Measurements from ENCODE around the gene HES4. TPM values are rescaled to one million over a fixed set of nuclear protein-coding genes. Genes with fewer than 3 reads are reported as not detected.

HES4 gene
- total RNA-seq, 1 donor from 2014 or later = 3.9 TPM

DNA sequence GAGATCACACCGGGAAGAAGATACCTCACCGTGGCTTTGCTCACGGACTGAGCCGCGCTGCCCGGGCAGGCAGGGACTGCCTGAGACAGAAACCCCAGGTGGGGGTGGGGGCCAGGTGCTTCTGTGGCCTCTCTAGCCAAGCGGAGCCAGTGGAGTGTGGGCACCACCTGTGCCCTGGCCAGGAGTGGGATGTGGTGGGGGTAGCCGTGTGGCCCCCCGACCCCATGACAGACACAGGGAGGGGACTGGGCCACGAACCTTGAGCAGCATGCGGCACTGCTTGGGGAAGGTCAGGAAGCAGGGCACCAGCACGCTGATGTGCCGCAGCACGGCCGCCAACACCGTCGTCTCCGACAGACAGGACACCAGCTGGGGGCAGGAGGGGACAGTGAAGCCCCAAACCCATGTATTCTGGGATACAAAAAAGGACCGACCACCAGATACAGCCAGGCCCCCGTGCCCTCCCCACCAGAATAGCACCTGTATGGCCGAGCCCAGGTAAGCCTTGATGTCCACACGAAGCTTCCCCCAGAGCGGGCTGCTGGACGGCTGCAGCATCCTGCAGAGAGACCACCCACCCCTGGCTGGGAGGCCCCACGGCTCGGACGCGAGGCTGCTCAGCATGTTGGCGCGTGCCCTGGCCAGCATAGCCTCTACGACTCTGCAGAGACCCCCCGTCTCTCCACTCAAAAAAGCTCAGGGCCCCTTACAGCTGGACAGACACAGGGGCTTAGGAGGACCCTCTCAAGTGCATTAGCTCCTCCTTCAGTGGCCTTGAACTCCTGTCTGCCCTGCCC lies 46.2 kb downstream of the HES4 start:
- DNase-seq (ENCODE audit: low spot score) (no peak), ATAC-seq (no peak)

DNA sequence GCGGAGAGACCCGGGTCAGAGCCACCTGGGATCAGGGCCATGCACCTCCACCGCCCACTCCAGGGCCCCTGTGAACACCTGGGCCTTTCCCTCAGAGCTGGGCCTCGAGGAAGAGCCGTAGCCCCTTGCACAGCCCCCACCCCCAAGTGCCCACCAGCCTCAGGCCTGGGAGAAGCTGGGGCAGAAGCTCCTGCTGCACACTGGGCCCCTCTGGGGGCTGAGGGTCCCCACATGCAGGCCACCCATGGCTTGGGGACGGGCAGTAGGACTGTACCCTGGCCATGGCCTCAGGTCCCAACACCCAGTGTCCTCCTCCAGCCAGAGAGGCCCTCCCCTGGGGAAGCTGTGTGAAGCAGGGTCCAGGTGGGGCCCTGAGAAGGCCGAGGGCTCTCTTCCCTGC lies 47.3 kb downstream of the HES4 start:
- DNase-seq (ENCODE audit: low spot score) (no peak), ATAC-seq (no peak)

DNA sequence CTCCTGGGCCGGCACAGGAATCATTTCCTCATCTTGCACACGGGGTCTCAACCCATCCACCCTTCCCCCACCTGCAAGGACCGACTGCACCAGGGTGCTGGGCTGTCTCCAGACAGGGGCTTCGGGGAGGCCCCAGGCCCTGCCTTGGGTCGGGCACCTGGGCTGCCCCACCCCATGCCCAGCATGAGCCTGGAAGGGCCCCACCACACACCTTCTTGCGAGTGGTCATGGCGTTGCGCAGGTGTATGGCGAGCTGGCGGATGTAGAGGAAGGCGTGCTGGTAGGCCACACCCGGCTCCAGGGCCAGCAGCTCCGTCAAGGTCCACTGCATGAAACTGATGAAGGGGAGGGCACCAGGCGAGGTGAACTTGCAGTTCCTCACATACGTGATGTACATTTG lies 47.7 kb downstream of the HES4 start:
- DNase-seq (ENCODE audit: low spot score) (no peak), ATAC-seq (no peak)

DNA sequence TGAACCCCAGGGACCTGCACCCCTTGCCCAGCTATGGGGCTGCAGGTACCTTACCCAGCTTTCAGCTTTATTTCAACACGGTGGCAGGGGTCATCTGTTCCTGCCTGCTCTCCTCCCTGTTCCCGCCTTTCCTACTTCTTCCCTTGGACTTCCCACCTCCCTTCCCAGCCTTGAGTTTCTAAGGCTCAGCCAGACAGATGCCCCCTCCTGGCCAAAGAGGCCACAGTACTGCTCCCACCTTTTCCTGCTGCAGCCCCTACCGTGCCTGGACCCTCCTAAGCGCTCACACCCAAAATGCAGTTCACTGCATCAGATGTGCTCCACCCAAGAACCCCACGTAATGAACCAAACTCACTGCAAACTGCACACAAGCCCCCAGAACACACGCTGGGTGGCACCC lies 48.5 kb downstream of the HES4 start:
- no peak for DNase-seq (ENCODE audit: low spot score)

DNA sequence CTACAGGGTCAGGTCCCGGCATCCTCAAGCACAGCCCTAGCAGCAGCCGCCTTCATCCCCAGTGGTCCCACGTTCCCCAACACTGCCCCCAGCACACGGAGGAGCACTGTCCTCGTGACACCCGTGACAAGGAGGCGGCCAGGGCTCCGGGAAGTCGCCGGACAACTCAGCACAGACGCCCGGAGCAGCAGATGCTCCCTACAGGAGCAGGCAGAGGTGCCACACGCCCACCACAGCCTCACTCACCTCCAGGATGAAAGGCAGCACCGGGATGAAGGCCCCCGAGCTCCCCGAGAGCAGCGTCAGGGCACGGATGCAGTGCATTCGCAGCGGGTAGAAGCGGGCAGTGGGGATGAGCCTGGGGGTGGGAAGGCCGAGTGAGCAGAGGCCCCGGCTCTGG lies 49.0 kb downstream of the HES4 start:
- ATAC-seq (no peak), DNase-seq (ENCODE audit: low spot score) (no peak)

More for the DNA sequence above, 48.5 kb downstream of the HES4 start:
- ATAC-seq = no peak

DNA sequence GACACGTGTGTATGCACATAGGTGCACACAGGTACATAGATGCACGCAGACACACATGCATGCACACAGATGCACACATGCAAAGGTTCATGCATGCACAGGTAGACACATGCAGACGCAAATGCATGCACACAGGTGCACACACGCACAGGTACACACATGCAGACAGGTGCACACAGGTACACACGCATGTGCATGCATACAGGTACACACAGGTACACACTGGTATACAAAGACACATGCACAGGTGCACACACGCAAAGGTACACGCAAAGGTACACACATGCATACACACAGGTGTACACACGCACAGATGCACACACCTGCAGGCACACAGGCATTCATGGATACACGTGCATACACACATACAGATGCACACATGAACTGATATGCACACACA lies 49.6 kb downstream of the HES4 start:
- DNase-seq (ENCODE audit: low spot score) = no peak
- no peak for ATAC-seq

Other genes with a start within 250 kb of the HES4 start
- gene SAMD11, start 76.2 kb downstream of the HES4 start, total RNA-seq = 4.9 TPM
- gene NOC2L, start 40.8 kb downstream of the HES4 start, total RNA-seq = 32.5 TPM
- gene KLHL17, start 39.5 kb downstream of the HES4 start, total RNA-seq = 7.3 TPM
- 0.28 TPM for gene PLEKHN1, start 33.6 kb downstream of the HES4 start, total RNA-seq
- gene PERM1, start 18.0 kb downstream of the HES4 start, total RNA-seq = 0.83 TPM
- 26.3 TPM for gene ISG15, start 13.4 kb upstream of the HES4 start, total RNA-seq
- gene AGRN, start 20.0 kb upstream of the HES4 start, total RNA-seq = 39.3 TPM
- gene RNF223, start 74.2 kb upstream of the HES4 start, total RNA-seq = not detected
- gene C1orf159, start 116.0 kb upstream of the HES4 start, total RNA-seq = 8.4 TPM
- gene TTLL10, start 173.8 kb upstream of the HES4 start, total RNA-seq = not detected
- not detected for gene TNFRSF18, start 206.5 kb upstream of the HES4 start, total RNA-seq
- gene TNFRSF4, start 214.1 kb upstream of the HES4 start, total RNA-seq = 0.38 TPM
- 166 TPM for gene SDF4, start 231.9 kb upstream of the HES4 start, total RNA-seq
- 9.3 TPM for gene B3GALT6, start 232.1 kb upstream of the HES4 start, total RNA-seq
- 3.5 TPM for gene C1QTNF12, start 246.6 kb upstream of the HES4 start, total RNA-seq

Data from left lobe of liver (tissue), 2 donors.